Suprapubic skin (tissue), 3 donors: ENCODE data around the gene PEPD.

Source experiments
- CTCF ChIP-seq, 2 donors: fragments of 200-600 bp in 1 of 2; fragments of 450-650 bp in 1 of 2; sonication (generic) in 1 of 2; IDR thresholded peaks; one replicate each; pipeline ENCODE4 v1.5.1; 2016 to 2019; ENCODE audit warnings: antibody characterized with exemption in 2 of 2, mild to moderate bottlenecking in 1 of 2, moderate library complexity in 1 of 2
- POLR2AphosphoS5 ChIP-seq, 3 donors: sonication (generic); formaldehyde crosslinking; IDR thresholded peaks; one replicate each; pipeline ENCODE4 v1.6.1; 2017; ENCODE audit warnings: antibody characterized with exemption in 3 of 3

GRCh38 chr19:33441277-33441699 lies 80.3 kb downstream of the PEPD start:
- TF ChIP-seq POLR2AphosphoS5 (IDR thresholded peaks at IDR 0.05) (no peak), CTCF (IDR thresholded peaks at IDR 0.05) (no peak)
